CD4-positive, alpha-beta T cell treated with Interleukin-10 for 1 hour (primary cell): ENCODE measurements around the gene TMEM165.

Source experiments
- DNase-seq: peaks from one replicate; pipeline ENCODE4 v3.0.0-alpha.2; 2020

The TMEM165 gene

GRCh38 chr4:55409468-55410171 lies 13.9 kb downstream of the TMEM165 start:
- DNase-seq, result no peak

GRCh38 chr4:55410431-55410830 lies 14.7 kb downstream of the TMEM165 start:
- DNase-seq, result no peak

- no peak for DNase-seq
These were observed 15.9 kb downstream of the TMEM165 start for GRCh38 chr4:55411621-55412020.

DNA sequence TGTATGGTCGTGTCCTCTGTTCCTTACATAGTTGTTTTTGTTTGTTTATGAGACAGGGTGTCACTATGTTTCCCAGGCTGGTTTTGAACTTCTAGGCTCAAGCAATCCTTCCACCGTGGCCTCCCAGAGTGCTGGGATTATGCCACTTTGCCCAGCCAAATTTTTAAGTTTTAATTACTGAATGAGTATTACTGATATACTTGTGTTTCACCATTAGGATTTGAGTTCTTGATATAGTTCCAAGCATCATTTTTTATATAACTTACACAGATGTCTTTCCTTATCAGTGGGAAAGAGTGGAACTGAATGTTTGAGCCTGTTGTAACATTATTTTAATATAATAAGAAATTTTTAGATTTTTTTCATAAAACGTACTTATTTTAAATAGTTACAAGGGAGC lies 20.4 kb downstream of the TMEM165 start:
- DNase-seq, result no peak

DNA sequence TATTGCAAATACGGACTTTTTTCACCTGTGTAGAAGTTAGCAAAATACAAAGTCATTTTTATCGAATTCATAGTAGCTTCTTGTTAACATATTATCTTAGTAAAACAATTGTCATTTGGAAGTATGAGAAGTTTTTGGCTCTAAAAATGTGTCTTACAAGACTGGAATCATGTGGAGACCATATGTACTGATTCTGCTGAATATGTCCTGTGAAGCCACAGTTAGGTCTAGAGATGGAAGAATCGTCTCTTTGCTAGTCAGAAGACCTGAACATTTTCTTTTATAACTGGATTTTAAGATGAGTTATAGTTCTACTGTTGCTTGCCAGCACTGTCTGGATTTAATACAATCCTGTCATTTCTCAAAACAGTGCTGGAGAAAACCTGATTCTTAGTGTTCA lies 29.0 kb downstream of the TMEM165 start:
- DNase-seq, result no peak

DNA sequence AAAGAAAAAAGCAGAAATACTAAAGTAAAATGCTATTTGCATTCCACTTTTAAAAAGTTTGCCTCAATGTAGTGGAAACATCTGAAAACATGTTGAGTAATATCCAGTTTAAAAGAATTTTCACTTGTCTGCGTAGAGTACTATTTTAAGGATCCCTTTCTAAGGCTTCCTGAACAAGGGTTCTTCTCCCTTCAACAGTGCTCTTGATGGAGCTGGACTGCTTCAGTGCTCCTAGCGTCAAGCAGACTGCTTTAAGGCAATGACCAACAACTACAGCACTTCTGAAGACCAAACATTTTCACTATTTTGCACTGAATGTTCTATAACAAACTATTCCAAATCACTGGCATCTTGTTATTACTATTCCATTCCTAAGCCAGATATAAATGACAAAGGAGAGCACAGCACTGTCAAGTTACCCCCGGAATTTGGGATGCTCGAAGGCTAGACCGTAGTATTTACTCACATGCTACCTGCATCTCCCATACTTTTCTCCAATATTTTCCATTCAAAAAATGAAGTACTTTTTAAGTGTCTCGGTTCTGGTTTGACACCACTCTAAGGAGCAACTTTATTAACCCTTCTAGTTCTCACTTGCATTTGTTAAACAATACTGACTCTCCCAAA lies 36.1 kb downstream of the TMEM165 start:
- DNase-seq, result no peak

DNA sequence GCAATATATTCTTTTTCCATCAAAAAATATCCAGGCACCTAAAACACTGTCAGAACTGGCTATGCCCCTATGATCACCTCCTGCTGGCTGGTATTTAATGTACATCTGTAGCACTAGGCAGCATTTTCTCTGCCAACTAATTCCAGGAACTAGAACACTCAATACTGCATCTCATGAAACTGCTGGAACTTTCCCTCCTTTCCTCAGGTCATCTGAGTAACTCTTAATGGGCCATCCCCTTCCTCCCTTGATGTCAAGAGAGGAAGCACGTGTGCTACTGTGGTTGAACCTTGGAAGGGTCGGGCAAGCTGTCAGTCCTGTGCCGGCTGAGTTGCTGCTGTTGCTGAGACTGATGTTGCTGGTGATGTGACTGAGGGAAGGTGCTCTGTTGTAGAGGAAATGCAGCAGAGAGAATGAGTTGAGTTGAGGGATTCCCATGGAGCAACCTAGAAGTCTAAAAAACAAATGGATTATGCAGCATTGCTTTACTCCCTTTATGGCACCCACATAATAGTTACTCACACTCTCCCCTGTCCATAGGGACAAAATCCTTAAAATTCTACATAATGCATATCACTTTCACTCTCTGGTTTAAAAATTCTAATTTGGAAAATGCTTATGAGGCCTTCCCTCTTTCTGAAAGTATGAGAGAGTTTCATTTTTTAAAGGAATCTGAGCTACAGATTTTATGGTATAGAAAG lies 39.5 kb downstream of the TMEM165 start:
- DNase-seq, result peak; percentile 12

DNA sequence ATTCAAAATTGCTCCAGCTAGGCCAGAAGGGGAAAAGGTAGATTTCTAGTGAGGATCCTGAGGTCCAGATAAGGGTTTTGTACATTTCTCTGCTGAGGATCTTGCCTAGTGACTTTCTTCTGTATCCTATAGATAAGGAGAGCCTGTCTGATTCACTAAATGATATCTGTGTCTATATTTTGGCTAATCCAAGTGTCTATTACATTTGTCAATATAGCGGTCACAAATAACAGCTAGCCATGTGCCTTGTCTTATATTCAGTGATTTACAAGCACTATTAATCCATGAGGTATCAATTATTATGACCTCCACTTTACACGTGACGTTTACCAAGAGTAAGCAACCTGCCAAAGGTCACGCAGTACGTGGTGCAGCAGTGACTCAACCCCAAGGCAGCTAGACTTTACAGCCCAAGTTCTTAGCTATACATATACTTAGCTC lies 41.6 kb downstream of the TMEM165 start:
- DNase-seq, result no peak

DNA sequence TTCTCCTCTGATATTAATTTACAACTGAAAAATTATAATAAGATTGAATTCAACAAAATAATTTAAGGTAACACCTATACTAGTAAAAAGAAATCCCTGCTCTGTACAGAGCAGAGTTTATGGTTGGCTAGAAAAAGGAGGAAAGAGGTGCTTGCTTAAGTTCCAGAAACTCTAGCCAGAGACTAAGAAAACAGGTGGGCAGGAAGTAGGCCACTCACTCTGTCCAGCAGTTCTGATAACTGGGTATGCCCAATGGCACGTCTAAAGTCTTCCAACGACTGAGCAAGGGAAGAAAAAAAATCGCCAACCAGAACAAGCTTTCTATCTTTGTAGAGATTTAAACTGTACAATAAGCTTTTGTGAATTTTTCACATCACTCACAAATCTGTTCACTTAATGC lies 42.1 kb downstream of the TMEM165 start:
- no peak for DNase-seq

- DNase-seq, result no peak
These were observed 42.6 kb downstream of the TMEM165 start for GRCh38 chr4:55438314-55438713.

DNA sequence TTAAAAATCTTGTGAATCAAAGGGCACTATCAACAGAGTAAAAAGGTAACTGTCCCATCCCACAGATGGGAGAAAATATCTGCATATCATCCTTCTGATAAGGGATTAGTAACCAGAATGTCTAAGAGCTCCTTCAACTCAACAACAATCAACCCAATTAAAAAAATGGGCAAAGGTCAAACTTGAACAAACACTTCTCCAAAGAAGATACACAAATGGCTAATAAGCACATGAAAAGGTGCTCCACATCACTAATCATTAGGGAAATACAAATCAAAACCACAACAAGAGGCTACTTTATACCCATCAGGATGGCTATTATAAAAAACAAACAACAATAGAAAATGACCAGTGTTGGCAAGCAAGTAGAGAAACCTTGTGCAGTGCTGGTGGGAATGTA lies 43.3 kb downstream of the TMEM165 start:
- no peak for DNase-seq

- no peak for DNase-seq
These were observed 45.0 kb downstream of the TMEM165 start for GRCh38 chr4:55440786-55441185.

GRCh38 chr4:55442541-55442940 lies 46.8 kb downstream of the TMEM165 start:
- no peak for DNase-seq

GRCh38 chr4:55444827-55445226 lies 49.1 kb downstream of the TMEM165 start:
- DNase-seq, result peak; percentile 16

GRCh38 chr4:55445921-55446577 lies 50.3 kb downstream of the TMEM165 start:
- no peak for DNase-seq

DNA sequence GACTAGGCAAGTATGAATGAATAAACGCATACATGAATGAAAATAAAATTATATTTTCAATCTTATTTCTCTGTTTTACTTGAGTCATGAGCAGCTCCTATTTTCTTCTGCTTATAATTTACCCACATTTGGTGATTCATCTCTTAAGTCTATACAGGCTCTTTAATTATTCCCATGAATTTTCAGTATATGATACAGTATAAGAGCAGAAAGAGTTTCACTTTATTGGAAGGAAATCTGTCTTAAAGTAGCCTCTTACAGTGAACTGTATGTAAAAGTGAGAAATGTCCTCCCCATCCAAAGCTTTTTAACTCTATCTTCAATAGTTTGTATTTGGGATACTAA lies 50.8 kb downstream of the TMEM165 start:
- no peak for DNase-seq

GRCh38 chr4:55447108-55447708 lies 51.5 kb downstream of the TMEM165 start:
- DNase-seq, result no peak

DNA sequence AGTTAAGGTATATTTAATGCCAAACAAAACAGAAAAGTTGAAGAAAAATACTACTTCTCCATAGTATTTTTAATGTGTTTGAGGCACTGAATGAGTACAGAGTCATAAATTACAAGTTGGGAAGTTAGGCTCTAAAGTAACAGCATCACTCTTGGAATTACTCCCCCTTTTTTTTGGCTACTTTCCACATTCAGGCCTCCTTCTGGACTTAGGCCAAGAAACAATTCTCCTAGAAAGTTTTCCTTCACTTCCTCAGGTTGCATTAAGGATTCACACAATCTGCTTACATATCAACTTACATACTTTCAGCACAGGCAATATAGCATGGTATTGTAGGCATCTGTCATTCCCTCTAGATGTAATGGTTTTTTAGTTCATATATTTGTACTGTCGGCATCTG lies 52.1 kb downstream of the TMEM165 start:
- DNase-seq, result no peak

DNA sequence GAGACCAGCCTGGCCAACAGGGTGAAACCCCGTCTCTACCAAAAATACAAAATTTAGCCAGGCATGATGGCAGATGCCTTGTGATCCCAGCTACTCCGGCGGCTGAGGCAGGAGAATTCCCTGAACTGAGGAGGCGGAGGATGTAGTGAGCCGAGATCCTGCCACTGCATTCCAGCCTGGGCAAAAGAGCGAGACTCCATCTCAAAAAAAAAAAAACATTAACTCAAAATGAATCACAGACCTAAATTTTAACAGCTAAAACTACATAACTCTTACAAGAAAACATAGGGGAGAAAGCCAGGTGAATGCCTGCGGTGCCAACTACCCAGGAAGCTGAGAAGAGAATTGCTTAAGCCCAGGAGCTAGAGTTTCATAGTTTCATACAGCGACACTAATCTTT lies 54.8 kb downstream of the TMEM165 start:
- no peak for DNase-seq

GRCh38 chr4:55458164-55458563 lies 62.4 kb downstream of the TMEM165 start:
- no peak for DNase-seq

- no peak for DNase-seq
These were observed 62.9 kb downstream of the TMEM165 start for GRCh38 chr4:55458611-55459010.

- DNase-seq, result no peak
These were observed 70.2 kb downstream of the TMEM165 start for GRCh38 chr4:55466001-55466400.

- DNase-seq, result no peak
These were observed 73.0 kb downstream of the TMEM165 start for GRCh38 chr4:55468724-55469123.
